GM13977 (cell line): ENCODE measurements around the gene EMILIN3.

Experiments used
- DNase-seq: peaks from one replicate; pipeline ENCODE4 v3.0.0; 2012; ENCODE audit warnings: low spot score
- in situ Hi-C: fragments of 300-500 bp; cut with MboI; formaldehyde crosslinking; loops from one replicate; pipeline ENCODE4 v1.12.0; 2022; ENCODE audit warnings: low sequenced_read_pairs, low pct_unique_long_range_greater_than_20kb, mixed read lengths, inconsistent platforms; ENCODE audit not compliant: unreplicated experiment
- TF ChIP-seq, protein P1 (sequence below): IDR thresholded peaks from 2 replicates; pipeline ENCODE4 v1.5.1; 2012; ENCODE audit warnings: mild to moderate bottlenecking, control low read depth; ENCODE audit not compliant: insufficient read depth; ENCODE audit errors: extremely low read depth, missing control alignments

The EMILIN3 gene

DNA sequence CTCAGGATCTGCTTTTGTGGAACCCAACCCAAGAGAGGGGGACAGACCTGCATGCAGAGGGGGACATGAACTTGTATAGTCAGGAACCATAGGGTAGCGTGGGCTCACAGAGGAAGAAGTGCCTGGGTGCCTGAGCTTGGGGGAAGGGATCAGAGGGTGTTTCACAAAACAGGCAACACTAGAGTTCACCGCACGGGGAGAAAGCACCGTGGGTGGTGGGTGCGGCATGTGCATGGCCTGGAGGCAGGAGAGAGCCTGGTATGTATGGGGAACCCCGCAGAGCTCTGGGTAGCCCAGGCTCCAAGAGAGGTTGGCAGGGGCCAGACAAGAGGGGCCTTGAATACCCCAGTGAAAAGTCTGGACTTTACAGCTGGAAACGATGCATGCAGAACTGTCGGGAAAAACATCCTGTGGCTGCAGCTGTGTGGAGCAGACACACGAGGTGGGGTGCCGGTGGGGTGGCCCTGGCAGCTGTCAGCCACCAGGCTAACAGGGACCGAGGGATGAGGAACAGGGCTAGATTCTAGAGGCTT, 6.7 kb upstream of the EMILIN3 start:
- in situ Hi-C loops = no loop called here
- TF ChIP-seq, protein P1, sequence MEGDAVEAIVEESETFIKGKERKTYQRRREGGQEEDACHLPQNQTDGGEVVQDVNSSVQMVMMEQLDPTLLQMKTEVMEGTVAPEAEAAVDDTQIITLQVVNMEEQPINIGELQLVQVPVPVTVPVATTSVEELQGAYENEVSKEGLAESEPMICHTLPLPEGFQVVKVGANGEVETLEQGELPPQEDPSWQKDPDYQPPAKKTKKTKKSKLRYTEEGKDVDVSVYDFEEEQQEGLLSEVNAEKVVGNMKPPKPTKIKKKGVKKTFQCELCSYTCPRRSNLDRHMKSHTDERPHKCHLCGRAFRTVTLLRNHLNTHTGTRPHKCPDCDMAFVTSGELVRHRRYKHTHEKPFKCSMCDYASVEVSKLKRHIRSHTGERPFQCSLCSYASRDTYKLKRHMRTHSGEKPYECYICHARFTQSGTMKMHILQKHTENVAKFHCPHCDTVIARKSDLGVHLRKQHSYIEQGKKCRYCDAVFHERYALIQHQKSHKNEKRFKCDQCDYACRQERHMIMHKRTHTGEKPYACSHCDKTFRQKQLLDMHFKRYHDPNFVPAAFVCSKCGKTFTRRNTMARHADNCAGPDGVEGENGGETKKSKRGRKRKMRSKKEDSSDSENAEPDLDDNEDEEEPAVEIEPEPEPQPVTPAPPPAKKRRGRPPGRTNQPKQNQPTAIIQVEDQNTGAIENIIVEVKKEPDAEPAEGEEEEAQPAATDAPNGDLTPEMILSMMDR = no peak

DNA sequence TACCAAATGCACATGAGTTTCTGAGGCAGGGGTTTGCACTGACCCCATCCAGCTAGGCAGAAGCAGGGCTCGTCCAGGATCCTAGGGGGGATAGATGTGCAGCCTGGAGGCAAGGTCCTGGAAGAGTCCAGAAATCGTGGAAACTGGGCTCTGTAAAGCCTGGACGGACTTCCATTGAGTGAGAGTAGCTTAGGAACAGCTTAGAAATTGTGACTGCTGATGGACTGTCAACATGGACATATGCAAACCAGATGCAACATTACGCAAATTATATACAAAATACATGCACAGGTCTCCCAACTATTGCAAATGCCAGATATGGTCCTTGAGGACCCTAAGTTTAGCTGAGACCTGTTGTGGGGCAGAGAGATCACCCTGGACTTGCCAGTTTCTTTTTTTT, 4.8 kb upstream of the EMILIN3 start:
- TF ChIP-seq, protein P1 = no peak
- in situ Hi-C loops = no loop called here
- no peak for DNase-seq

More for the DNA sequence above, 6.7 kb upstream of the EMILIN3 start:
- DNase-seq = no peak

DNA sequence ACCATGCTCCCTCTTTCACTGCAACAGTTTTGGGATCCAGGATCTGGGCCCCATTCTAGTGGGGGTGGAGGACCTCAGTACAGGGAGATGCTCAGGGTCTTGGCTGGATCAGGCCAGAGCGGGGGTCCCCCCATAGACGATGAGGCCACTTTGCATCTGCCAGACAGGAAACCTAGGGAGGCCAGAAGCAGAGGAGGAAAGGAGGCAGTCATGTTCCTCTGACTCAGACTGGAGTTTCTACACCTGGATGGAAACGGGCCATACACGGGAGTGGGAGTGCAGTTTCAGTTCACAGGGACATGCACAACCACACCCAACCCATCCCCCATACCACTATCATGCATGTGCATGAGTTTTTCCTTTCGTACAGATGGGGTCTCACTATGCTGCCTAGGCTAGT, 3.6 kb upstream of the EMILIN3 start:
- TF ChIP-seq, protein P1 = no peak
- no peak for DNase-seq
- in situ Hi-C loops = no loop called here

DNA sequence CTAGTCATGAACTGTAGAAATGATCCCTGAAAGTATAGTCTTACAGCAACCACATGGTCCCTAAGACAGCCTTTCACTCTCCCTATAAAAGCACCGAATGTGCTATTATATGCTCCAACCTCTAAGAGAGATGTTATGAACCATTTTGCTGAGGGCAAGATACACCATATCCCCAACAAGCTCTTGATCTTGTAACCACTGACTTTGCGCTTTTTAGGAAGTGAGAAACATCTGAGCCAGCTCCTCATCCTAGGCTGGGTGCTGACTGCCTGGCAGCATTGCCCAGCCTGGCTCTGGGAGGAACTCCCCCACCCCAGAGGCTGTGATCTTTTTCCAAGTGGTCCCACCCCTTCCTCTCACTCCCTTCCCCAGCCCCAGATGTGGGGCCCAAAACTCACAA, 3.1 kb upstream of the EMILIN3 start:
- in situ Hi-C loops = no loop called here
- no peak for DNase-seq
- TF ChIP-seq, protein P1 = no peak

DNA sequence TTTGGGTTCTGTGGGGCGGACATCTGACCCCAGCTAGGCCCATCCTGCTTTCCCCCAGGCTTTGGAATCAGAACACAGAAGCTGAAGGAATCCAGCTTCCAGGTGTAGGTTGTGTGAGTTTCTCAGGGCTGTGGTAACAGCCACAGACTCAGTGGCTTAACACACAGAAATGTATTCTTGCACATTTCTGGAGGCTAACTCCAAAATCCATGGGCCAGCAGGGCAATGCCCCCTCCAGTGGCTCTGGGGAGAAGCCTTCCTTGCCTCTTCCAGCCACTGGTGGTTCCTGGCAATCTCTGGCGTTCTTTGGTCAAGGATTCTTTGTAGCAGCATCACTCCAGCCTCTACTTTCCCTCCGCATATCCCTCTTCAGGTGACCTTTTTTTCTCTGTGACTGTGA, 1.3 kb upstream of the EMILIN3 start:
- in situ Hi-C loops = no loop called here
- TF ChIP-seq, protein P1 = no peak
- no peak for DNase-seq

DNA sequence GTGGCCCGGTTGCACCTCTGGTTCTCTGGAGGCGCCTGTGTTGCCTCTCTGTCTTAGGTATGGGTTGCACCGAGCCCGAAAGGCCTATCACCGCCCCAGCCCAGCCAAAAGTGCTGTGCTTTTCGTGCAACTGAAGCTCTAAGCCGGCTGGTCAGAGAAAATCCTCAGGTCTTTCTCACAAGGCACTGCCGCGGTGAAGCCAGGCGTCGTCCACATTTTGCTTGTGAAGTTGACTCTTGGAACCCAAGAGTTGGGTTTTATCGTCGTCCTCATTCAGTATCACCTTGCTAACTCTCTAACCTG, 726 bp upstream of the EMILIN3 start:
- in situ Hi-C loops = no loop called here
- no peak for DNase-seq
- TF ChIP-seq, protein P1 = no peak
